ENCODE results near the gene PAPLN.

The PAPLN gene

GRCh38 chr14:73287071-73287470 lies 49.8 kb downstream of the PAPLN start (continued):
- TF ChIP-seq CSRNP3 (CRISPR knock-in tag; IDR thresholded peaks at IDR 0.05) (no peak), ZFP3 (CRISPR knock-in tag; IDR thresholded peaks at IDR 0.05) (no peak), ZFP30 (CRISPR knock-in tag; IDR thresholded peaks at IDR 0.05) (no peak), RARB (CRISPR knock-in tag; IDR thresholded peaks at IDR 0.05) (no peak), ZNF565 (CRISPR knock-in tag; conservative IDR thresholded peaks at IDR 0.05; ENCODE audit: low read depth) (no peak), ESRRG (CRISPR knock-in tag; IDR thresholded peaks at IDR 0.05) (no peak), ARNTL (CRISPR knock-in tag; IDR thresholded peaks at IDR 0.05; ENCODE audit: borderline replicate concordance, low read depth) (no peak)

- TF ChIP-seq SNAI2 (CRISPR knock-in tag; IDR thresholded peaks at IDR 0.05) (no peak), ISL1 (CRISPR knock-in tag; IDR thresholded peaks at IDR 0.05) (no peak), PPARA (CRISPR knock-in tag; IDR thresholded peaks at IDR 0.05; ENCODE audit: borderline replicate concordance) (no peak), ESRRG (CRISPR knock-in tag; IDR thresholded peaks at IDR 0.05) (no peak), ZFP3 (CRISPR knock-in tag; IDR thresholded peaks at IDR 0.05) (no peak), PATZ1 (CRISPR knock-in tag; IDR thresholded peaks at IDR 0.05; ENCODE audit: borderline replicate concordance) (no peak), TOX (CRISPR knock-in tag; IDR thresholded peaks at IDR 0.05; ENCODE audit: borderline replicate concordance) (no peak), ZNF565 (CRISPR knock-in tag; conservative IDR thresholded peaks at IDR 0.05; ENCODE audit: low read depth) (no peak), ZFP30 (CRISPR knock-in tag; IDR thresholded peaks at IDR 0.05) (no peak), POU6F1 (CRISPR knock-in tag; IDR thresholded peaks at IDR 0.05; ENCODE audit: borderline replicate concordance, low read depth) (no peak), CSDC2 (CRISPR knock-in tag; IDR thresholded peaks at IDR 0.05) (no peak)
- no peak for ATAC-seq
Measured at GRCh38 chr14:73289308-73289707, 52.0 kb downstream of the PAPLN start.

- TF ChIP-seq CSRNP3 (CRISPR knock-in tag; IDR thresholded peaks at IDR 0.05): no peak
- TF ChIP-seq CREB5 (CRISPR knock-in tag; IDR thresholded peaks at IDR 0.05; ENCODE audit: low read depth): no peak
- no peak for ATAC-seq
Measured at GRCh38 chr14:73289729-73290128, 52.4 kb downstream of the PAPLN start.

GRCh38 chr14:73290279-73290678 lies 53.0 kb downstream of the PAPLN start:
- ATAC-seq: no peak
- no peak for TF ChIP-seq TCF4 (CRISPR knock-in tag; IDR thresholded peaks at IDR 0.05; ENCODE audit: borderline replicate concordance)
- TF ChIP-seq ZNF565 (CRISPR knock-in tag; conservative IDR thresholded peaks at IDR 0.05; ENCODE audit: low read depth): no peak
- TF ChIP-seq ZFP30 (CRISPR knock-in tag; IDR thresholded peaks at IDR 0.05): no peak
- no peak for TF ChIP-seq ZFP3 (CRISPR knock-in tag; IDR thresholded peaks at IDR 0.05)
- no peak for TF ChIP-seq PPARA (CRISPR knock-in tag; IDR thresholded peaks at IDR 0.05; ENCODE audit: borderline replicate concordance)
- no peak for TF ChIP-seq RARB (CRISPR knock-in tag; IDR thresholded peaks at IDR 0.05)
- no peak for TF ChIP-seq GLIS3 (CRISPR knock-in tag; IDR thresholded peaks at IDR 0.05)
- TF ChIP-seq TOX (CRISPR knock-in tag; IDR thresholded peaks at IDR 0.05; ENCODE audit: borderline replicate concordance): no peak
- TF ChIP-seq CREB5 (CRISPR knock-in tag; IDR thresholded peaks at IDR 0.05; ENCODE audit: low read depth): no peak
- no peak for TF ChIP-seq SNAI2 (CRISPR knock-in tag; IDR thresholded peaks at IDR 0.05)

All from SK-N-SH treated with all-trans-retinoic acid at 6 μM for 48 hours (cell line).